Trophoblast cell (in vitro differentiated cells and primary cell): ENCODE measurements around the gene RHBDD2.

Experiments used
- DNase-seq, 2 donors: peaks; one replicate each; pipeline ENCODE4 v3.0.0-alpha.2; 2016
- H2AFZ ChIP-seq: 2 replicates; pipeline ENCODE4 v1.6.1; 2013; ENCODE audit warnings: low read length, moderate library complexity, mild to moderate bottlenecking; ENCODE audit not compliant: insufficient read depth, poor library complexity
- H2AK5ac ChIP-seq: 2 replicates; pipeline ENCODE4 v1.6.1; 2013; ENCODE audit warnings: mild to moderate bottlenecking, low read length
- H2BK120ac ChIP-seq: 2 replicates; pipeline ENCODE4 v1.6.1; 2013; ENCODE audit warnings: low read length, mild to moderate bottlenecking, moderate library complexity; ENCODE audit not compliant: insufficient read depth, poor library complexity
- H2BK12ac ChIP-seq: 2 replicates; pipeline ENCODE4 v1.6.1; 2013; ENCODE audit warnings: mild to moderate bottlenecking, low read length, moderate library complexity
- H2BK5ac ChIP-seq: 2 replicates; pipeline ENCODE4 v1.6.1; 2013; ENCODE audit warnings: low read length, low read depth, moderate library complexity, mild to moderate bottlenecking; ENCODE audit not compliant: poor library complexity
- H3K14ac ChIP-seq: 2 replicates; pipeline ENCODE4 v1.6.1; 2013; ENCODE audit warnings: mild to moderate bottlenecking, low read length
- H3K18ac ChIP-seq: 2 replicates; pipeline ENCODE4 v1.6.1; 2013; ENCODE audit warnings: mild to moderate bottlenecking, low read length
- H3K23ac ChIP-seq: 2 replicates; pipeline ENCODE4 v1.6.1; 2013; ENCODE audit warnings: low read length
- H3K27ac ChIP-seq: 2 replicates; pipeline ENCODE4 v1.5.1; 2013; ENCODE audit warnings: low read depth, mild to moderate bottlenecking, inconsistent platforms, low read length, moderate library complexity
- H3K27me3 ChIP-seq: 2 replicates; pipeline ENCODE4 v1.6.1; 2013; ENCODE audit warnings: inconsistent platforms, mild to moderate bottlenecking, low read length, moderate library complexity; ENCODE audit not compliant: insufficient read depth
- H3K36me3 ChIP-seq, 2 experiments: 1 replicate in 1 of 2; 2 replicates in 1 of 2; pipeline ENCODE4 v1.6.1; 2013; ENCODE audit warnings: low read length in 2 of 2, mild to moderate bottlenecking in 2 of 2, moderate library complexity in 1 of 2; ENCODE audit not compliant: insufficient read depth in 2 of 2, control insufficient read depth in 1 of 2
- H3K4ac ChIP-seq: 2 replicates; pipeline ENCODE4 v1.6.1; 2013; ENCODE audit warnings: low read depth, mild to moderate bottlenecking, low read length, moderate library complexity
- H3K4me1 ChIP-seq, 2 experiments: 1 replicate in 1 of 2; 2 replicates in 1 of 2; pipeline ENCODE4 v1.6.1; 2013; ENCODE audit warnings: low read length in 2 of 2, mild to moderate bottlenecking in 2 of 2, moderate library complexity in 1 of 2; ENCODE audit not compliant: insufficient read depth in 2 of 2, control insufficient read depth in 1 of 2
- H3K4me2 ChIP-seq: 2 replicates; pipeline ENCODE4 v1.6.1; 2013; ENCODE audit warnings: inconsistent platforms, mild to moderate bottlenecking, low read length, moderate library complexity
- H3K4me3 ChIP-seq: 2 replicates; pipeline ENCODE4 v1.5.1; 2013; ENCODE audit warnings: mild to moderate bottlenecking, low read depth, low read length, inconsistent platforms
- H3K79me1 ChIP-seq: one replicate; pipeline ENCODE4 v1.6.1; 2013; ENCODE audit warnings: low read length
- H3K79me2 ChIP-seq: 2 replicates; pipeline ENCODE4 v1.6.1; 2013; ENCODE audit warnings: low read length, mild to moderate bottlenecking; ENCODE audit not compliant: control insufficient read depth, insufficient read depth, poor library complexity
- H3K9ac ChIP-seq: 2 replicates; pipeline ENCODE4 v1.6.1; 2013; ENCODE audit warnings: mild to moderate bottlenecking, low read length
- H3K9me3 ChIP-seq: 2 replicates; pipeline ENCODE4 v1.6.1; 2013; ENCODE audit warnings: low read depth, mild to moderate bottlenecking, control low read depth, inconsistent platforms, low read length; ENCODE audit not compliant: insufficient read depth
- H4K12ac ChIP-seq: 2 replicates; pipeline ENCODE4 v1.6.1; 2013; ENCODE audit warnings: low read depth, mild to moderate bottlenecking, low read length, moderate library complexity
- H4K8ac ChIP-seq: 2 replicates; pipeline ENCODE4 v1.6.1; 2013; ENCODE audit warnings: low read depth, mild to moderate bottlenecking, low read length, moderate library complexity
- H4K91ac ChIP-seq: one replicate; pipeline ENCODE4 v1.6.1; 2013; ENCODE audit warnings: low read depth, mild to moderate bottlenecking, low read length, moderate library complexity
- WGBS: extraction: QIAGEN DNeasy Blood & Tissue Kit; methylation state at CpG from one replicate; pipeline ENCODE4 v1.1.7; 2013; ENCODE audit warnings: missing lambda C conversion rate; ENCODE audit not compliant: insufficient read length, insufficient coverage; ENCODE audit errors: extremely low coverage; 5-methylcytosine and 5-hydroxymethylcytosine counted together

Gene RHBDD2

GRCh38 chr7:75916259-75916658, 37.4 kb downstream of the RHBDD2 start:
- H2BK120ac ChIP-seq, result no peak overlapping the region
- H3K79me1 ChIP-seq, result peaks cover 8% of the 10 kb centered on the region
- H3K4me2 ChIP-seq, result peak overlapping the region; percentile 95
- DNase-seq, result no peak
- no peak overlapping the region for H3K23ac ChIP-seq
- H3K27me3 ChIP-seq, result no peaks in the 10 kb centered on the region
- H3K14ac ChIP-seq, result no peak overlapping the region
- no peak overlapping the region for H3K27ac ChIP-seq
- no peak overlapping the region for H3K4me3 ChIP-seq
- H3K4ac ChIP-seq, result no peak overlapping the region
- no peaks in the 10 kb centered on the region for H3K9me3 ChIP-seq
- no peak overlapping the region for H4K8ac ChIP-seq
- no peak overlapping the region for H2AK5ac ChIP-seq
- peaks cover 0 to 4% of the 10 kb centered on the region in 2 experiments for H3K36me3 ChIP-seq
- H2AFZ ChIP-seq, result no peak overlapping the region
- H3K9ac ChIP-seq, result no peak overlapping the region
- peaks cover 10% of the 10 kb centered on the region for H3K79me2 ChIP-seq
- H2BK12ac ChIP-seq, result no peak overlapping the region
- peaks cover 11 to 12% of the 10 kb centered on the region in 2 experiments for H3K4me1 ChIP-seq
- H2BK5ac ChIP-seq, result no peak overlapping the region
- WGBS, result no CpG with 5 or more reads among the region's 5 CpGs
- H4K12ac ChIP-seq, result no peak overlapping the region
- no peak overlapping the region for H4K91ac ChIP-seq
- no peak overlapping the region for H3K18ac ChIP-seq

GRCh38 chr7:75916685-75917634, 38.1 kb downstream of the RHBDD2 start:
- H3K9me3 ChIP-seq, result no peaks in the 10 kb centered on the region
- H3K79me1 ChIP-seq, result peaks cover 8% of the 10 kb centered on the region
- DNase-seq, result peak in 1 of 2 donors; percentile 38
- H3K27ac ChIP-seq, result no peak overlapping the region
- H3K36me3 ChIP-seq, result peaks cover 0 to 4% of the 10 kb centered on the region in 2 experiments
- no peaks in the 10 kb centered on the region for H3K27me3 ChIP-seq
- H3K4me3 ChIP-seq, result no peak overlapping the region
- no peak overlapping the region for H3K23ac ChIP-seq
- peaks cover 11 to 12% of the 10 kb centered on the region in 2 experiments for H3K4me1 ChIP-seq
- peaks cover 10% of the 10 kb centered on the region for H3K79me2 ChIP-seq
- H4K91ac ChIP-seq, result no peak overlapping the region
- H3K4me2 ChIP-seq, result no peak overlapping the region
- H2BK120ac ChIP-seq, result no peak overlapping the region
- H3K4ac ChIP-seq, result no peak overlapping the region
- no peak overlapping the region for H2AK5ac ChIP-seq
- H3K9ac ChIP-seq, result no peak overlapping the region
- H4K8ac ChIP-seq, result no peak overlapping the region
- H4K12ac ChIP-seq, result no peak overlapping the region
- H3K18ac ChIP-seq, result no peak overlapping the region
- H2BK5ac ChIP-seq, result no peak overlapping the region
- WGBS, result no CpG with 5 or more reads among the region's 11 CpGs
- H2BK12ac ChIP-seq, result no peak overlapping the region
- H3K14ac ChIP-seq, result no peak overlapping the region
- no peak overlapping the region for H2AFZ ChIP-seq

- WGBS, result no CpG with 5 or more reads among the region's 19 CpGs
- Histone ChIP-seq H2AFZ (no peak overlapping the region), H3K79me1 (no peaks in the 10 kb centered on the region)
These were observed 41.8 kb downstream of the RHBDD2 start for GRCh38 chr7:75920431-75921161.

GRCh38 chr7:75921479-75921878, 42.6 kb downstream of the RHBDD2 start:
- no peaks in the 10 kb centered on the region for H3K9me3 ChIP-seq
- no peaks in the 10 kb centered on the region for H3K4me1 ChIP-seq
- H4K8ac ChIP-seq, result no peak overlapping the region
- no peak for DNase-seq
- no peaks in the 10 kb centered on the region for H3K27me3 ChIP-seq
- H3K79me2 ChIP-seq, result no peaks in the 10 kb centered on the region
- H3K9ac ChIP-seq, result no peak overlapping the region
- H3K27ac ChIP-seq, result no peak overlapping the region
- no peak overlapping the region for H4K12ac ChIP-seq
- no peak overlapping the region for H3K4ac ChIP-seq
- no peak overlapping the region for H2BK12ac ChIP-seq
- H4K91ac ChIP-seq, result no peak overlapping the region
- H2BK5ac ChIP-seq, result no peak overlapping the region
- H3K14ac ChIP-seq, result no peak overlapping the region
- no peak overlapping the region for H3K18ac ChIP-seq
- no peaks in the 10 kb centered on the region for H3K79me1 ChIP-seq
- WGBS, result no CpG with 5 or more reads among the region's 14 CpGs
- no peak overlapping the region for H2BK120ac ChIP-seq
- H3K4me2 ChIP-seq, result no peak overlapping the region
- no peak overlapping the region for H2AK5ac ChIP-seq
- peaks cover 2 to 4% of the 10 kb centered on the region in 2 experiments for H3K36me3 ChIP-seq
- no peak overlapping the region for H3K4me3 ChIP-seq
- H3K23ac ChIP-seq, result no peak overlapping the region
- H2AFZ ChIP-seq, result no peak overlapping the region

More at GRCh38 chr7:75920431-75921161, 41.8 kb downstream of the RHBDD2 start:
- H3K4ac ChIP-seq, result no peak overlapping the region
- H3K36me3 ChIP-seq, result peaks cover 0 to 4% of the 10 kb centered on the region in 2 experiments
- H3K27ac ChIP-seq, result no peak overlapping the region
- no peak overlapping the region for H2BK120ac ChIP-seq
- H4K12ac ChIP-seq, result no peak overlapping the region
- H4K8ac ChIP-seq, result no peak overlapping the region
- H3K4me1 ChIP-seq, result peaks cover 4 to 5% of the 10 kb centered on the region in 2 experiments
- no peak overlapping the region for H3K23ac ChIP-seq
- H4K91ac ChIP-seq, result no peak overlapping the region
- no peak overlapping the region for H3K14ac ChIP-seq
- H3K79me2 ChIP-seq, result peaks cover under 1% of the 10 kb centered on the region
- H3K18ac ChIP-seq, result no peak overlapping the region
- no peak overlapping the region for H3K4me3 ChIP-seq
- H3K27me3 ChIP-seq, result no peaks in the 10 kb centered on the region
- H2BK5ac ChIP-seq, result no peak overlapping the region
- no peak overlapping the region for H3K9ac ChIP-seq
- H2AK5ac ChIP-seq, result no peak overlapping the region
- H3K9me3 ChIP-seq, result no peaks in the 10 kb centered on the region
- no peak overlapping the region for H2BK12ac ChIP-seq
- DNase-seq, result peak; percentile 48 to 65
- no peak overlapping the region for H3K4me2 ChIP-seq
